Testis (tissue), 3 donors: ENCODE measurements around the gene EXOC3L4. TPM values are rescaled to one million over a fixed set of nuclear protein-coding genes. Genes with fewer than 3 reads are reported as not detected.
A peak's percentile ranks its signal among the peaks of the same experiment; 100 is the strongest.

ENCODE experiments used
- DNase-seq: peaks from one replicate; pipeline ENCODE4 v3.0.0-alpha.2; 2019
- H3K27ac ChIP-seq, 2 donors: fragments of 200-600 bp; sonication (generic); one replicate each; pipeline ENCODE4 v1.5.1; 2019
- H3K27me3 ChIP-seq: fragments of 200-600 bp; sonication (generic); one replicate; pipeline ENCODE4 v1.5.1; 2019
- H3K36me3 ChIP-seq: fragments of 200-600 bp; sonication (generic); one replicate; pipeline ENCODE4 v1.5.1; 2017; ENCODE audit warnings: low read depth; ENCODE audit errors: missing control alignments
- H3K4me1 ChIP-seq: fragments of 200-600 bp; sonication (generic); one replicate; pipeline ENCODE4 v1.5.1; 2019
- H3K4me3 ChIP-seq, 2 donors: fragments of 200-600 bp; sonication (generic); one replicate each; pipeline ENCODE4 v1.5.1; 2017 to 2019
- H3K9me3 ChIP-seq: fragments of 200-600 bp; sonication (generic); one replicate; pipeline ENCODE4 v1.5.1; 2017
- CTCF ChIP-seq, 3 experiments: fragments of 450-650 bp in 2 of 3; fragments of 200-600 bp in 1 of 3; sonication (generic) in 1 of 3; IDR thresholded peaks; one replicate each; pipeline ENCODE4 v1.5.1; 2016 to 2019; ENCODE audit warnings: antibody characterized with exemption in 3 of 3, mild to moderate bottlenecking in 2 of 3, moderate library complexity in 1 of 3
- POLR2A ChIP-seq: fragments of 450-650 bp; IDR thresholded peaks from one replicate; pipeline ENCODE4 v1.6.1; 2017; ENCODE audit warnings: antibody characterized with exemption, mild to moderate bottlenecking, moderate library complexity
- WGBS, 2 donors: methylation state at CpG; one replicate each; pipeline ENCODE4 v1.1.5; 2018; 5-methylcytosine and 5-hydroxymethylcytosine counted together
- intact Hi-C: fragments of 100-400 bp; cut with DNase I; formaldehyde crosslinking; loops from one replicate; pipeline ENCODE4 v1.15.1; 2023; ENCODE audit warnings: low total_unique reads
- polyA plus RNA-seq: library from polyadenylated mRNA; stranded (reverse); fragments of 350-450 nt; fragmentation: Illumina TruSeq; extraction: RNeasy Lipid Tissue Mini Kit (QIAGEN cat#74804); gene quantifications from one replicate; pipeline ENCODE4 v1.2.3, GENCODE V29; 2014; ENCODE audit warnings: low read depth, low replicate concordance; ENCODE audit not compliant: insufficient read depth
- total RNA-seq, 2 donors: library from RNA; depleted of rRNA; stranded (reverse); fragments of >200 nt; gene quantifications; one replicate each; pipeline ENCODE4 v1.2.3, GENCODE V29; 2016

EXOC3L4 gene
- total and polyA plus RNA-seq, 3 donors from 2014 or later = 1.0 to 2.4 (median 2.4) TPM

- intact Hi-C loops = loop anchor here (10.0 kb wide), 1 partner anchor 149 kb away; no protein-coding TSS in a partner anchor
- WGBS, 2 donors = 57 to 70% methylated on average over 18 to 21 of the region's 22 CpGs
- peak overlapping the region; percentile 12 to 34 for H3K4me3 ChIP-seq
- H3K27me3 ChIP-seq = no peaks in the 10 kb centered on the region
- H3K27ac ChIP-seq = peak overlapping the region in 1 of 2 donors; percentile 36
- no peaks in the 10 kb centered on the region for H3K36me3 ChIP-seq
- TF ChIP-seq CTCF (IDR thresholded peaks at IDR 0.05) (no peak), POLR2A (no peak)
- no peak for DNase-seq
- peaks cover 41% of the 10 kb centered on the region for H3K4me1 ChIP-seq
- no peaks in the 10 kb centered on the region for H3K9me3 ChIP-seq
Measured at GRCh38 chr14:103126088-103126872, 31.8 kb downstream of the EXOC3L4 start.

DNA sequence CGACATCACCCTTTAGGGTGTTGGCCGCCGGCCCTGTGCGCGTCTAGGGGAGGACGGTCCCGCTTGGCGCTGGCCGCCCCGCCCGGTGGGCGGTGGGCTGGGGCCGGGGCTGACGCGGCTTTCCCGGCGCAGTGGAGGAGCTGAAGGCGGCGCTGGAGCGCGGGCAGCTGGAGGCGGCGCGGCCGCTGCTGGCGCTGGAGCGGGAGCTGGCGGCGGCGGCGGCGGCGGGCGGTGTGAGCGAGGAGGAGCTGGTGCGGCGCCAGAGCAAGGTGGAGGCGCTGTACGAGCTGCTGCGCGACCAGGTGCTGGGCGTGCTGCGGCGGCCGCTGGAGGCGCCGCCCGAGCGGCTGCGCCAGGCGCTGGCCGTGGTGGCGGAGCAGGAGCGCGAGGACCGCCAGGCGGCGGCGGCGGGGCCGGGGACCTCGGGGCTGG lies 32.4 kb downstream of the EXOC3L4 start:
- intact Hi-C loops = loop anchor here (10.0 kb wide), 1 partner anchor 148 kb away; no protein-coding TSS in a partner anchor
- peaks cover 42% of the 10 kb centered on the region for H3K4me1 ChIP-seq
- no peak for DNase-seq
- WGBS, 2 donors = 18 to 32% methylated on average over 5 to 33 of the region's 62 CpGs
- H3K36me3 ChIP-seq = no peaks in the 10 kb centered on the region
- peak overlapping the region in 1 of 2 donors; percentile 36 for H3K27ac ChIP-seq
- H3K4me3 ChIP-seq = peak overlapping the region; percentile 12 to 34
- H3K9me3 ChIP-seq = no peaks in the 10 kb centered on the region
- no peaks in the 10 kb centered on the region for H3K27me3 ChIP-seq
- TF ChIP-seq POLR2A = no peak
- TF ChIP-seq CTCF (IDR thresholded peaks at IDR 0.05) = peak in 1 of 3 experiments; percentile 37

DNA sequence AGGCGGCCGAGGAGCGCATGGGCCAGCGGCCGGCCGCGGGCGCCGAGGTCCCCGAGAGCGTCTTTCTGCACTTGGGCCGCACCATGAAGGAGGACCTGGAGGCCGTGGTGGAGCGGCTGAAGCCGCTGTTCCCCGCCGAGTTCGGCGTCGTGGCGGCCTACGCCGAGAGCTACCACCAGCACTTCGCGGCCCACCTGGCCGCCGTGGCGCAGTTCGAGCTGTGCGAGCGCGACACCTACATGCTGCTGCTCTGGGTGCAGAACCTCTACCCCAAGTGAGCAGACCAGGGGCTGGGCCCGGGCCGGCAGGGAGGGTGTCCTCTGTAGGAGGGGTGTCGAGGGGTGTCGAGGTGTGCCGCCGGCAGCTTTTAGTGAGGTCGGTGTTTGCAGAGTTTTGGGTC lies 32.8 kb downstream of the EXOC3L4 start:
- intact Hi-C loops = loop anchor here (10.0 kb wide), 1 partner anchor 147 kb away; no protein-coding TSS in a partner anchor
- no peaks in the 10 kb centered on the region for H3K36me3 ChIP-seq
- 39 to 82% methylated on average over 24 to 37 of the region's 39 CpGs for WGBS, 2 donors
- H3K27me3 ChIP-seq = no peaks in the 10 kb centered on the region
- no peak overlapping the region for H3K27ac ChIP-seq
- no peak for DNase-seq
- no peaks in the 10 kb centered on the region for H3K9me3 ChIP-seq
- H3K4me1 ChIP-seq = peaks cover 42% of the 10 kb centered on the region
- H3K4me3 ChIP-seq = peak overlapping the region in 1 of 2 donors; percentile 41
- TF ChIP-seq CTCF (IDR thresholded peaks at IDR 0.05) (no peak), POLR2A (no peak)

DNA sequence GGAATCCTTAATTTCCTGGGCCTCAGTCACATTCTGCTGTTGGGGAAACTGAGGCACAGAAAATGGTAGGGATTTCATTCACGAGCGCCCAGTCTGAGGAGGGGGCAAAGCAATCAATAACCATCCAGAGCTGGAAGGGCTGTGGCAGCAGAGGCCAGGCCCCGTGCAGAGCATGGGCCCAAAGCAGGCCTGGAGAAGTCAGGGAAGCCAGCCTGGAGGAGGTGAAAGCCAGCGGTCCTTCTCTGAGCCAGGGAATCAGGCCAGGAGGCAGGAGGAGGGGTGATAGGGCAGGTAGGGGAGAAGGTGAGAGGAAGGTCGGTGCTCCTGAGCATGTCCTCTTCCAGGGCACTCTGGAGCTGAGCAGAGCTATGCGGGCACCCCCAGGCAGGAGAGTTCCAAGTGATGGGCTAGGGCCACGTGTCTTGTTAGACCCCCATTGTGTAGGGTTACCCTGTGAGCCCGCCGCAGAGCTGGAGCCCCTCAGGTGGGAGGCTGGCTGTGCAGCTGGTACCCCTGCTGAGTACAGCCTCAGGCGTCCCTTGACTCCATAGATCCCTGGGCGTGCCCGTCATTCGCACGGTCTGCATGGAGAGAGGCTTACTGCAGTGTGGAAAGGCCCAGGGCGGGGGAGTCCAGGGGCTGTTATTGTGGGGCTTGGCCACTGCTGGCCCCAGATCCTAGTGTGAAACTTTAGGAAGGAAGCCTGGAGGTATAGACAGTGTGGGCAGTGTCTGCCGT lies 33.5 kb downstream of the EXOC3L4 start:
- H3K27me3 ChIP-seq = no peaks in the 10 kb centered on the region
- WGBS, 2 donors = 78 to 84% methylated on average over 11 to 16 of the region's 16 CpGs
- intact Hi-C loops = loop anchor here (10.0 kb wide), 1 partner anchor 147 kb away; no protein-coding TSS in a partner anchor
- no peaks in the 10 kb centered on the region for H3K36me3 ChIP-seq
- no peaks in the 10 kb centered on the region for H3K9me3 ChIP-seq
- DNase-seq = no peak
- TF ChIP-seq POLR2A (no peak), CTCF (IDR thresholded peaks at IDR 0.05) (no peak)
- no peak overlapping the region for H3K27ac ChIP-seq
- H3K4me1 ChIP-seq = peaks cover 41% of the 10 kb centered on the region
- peak overlapping the region in 1 of 2 donors; percentile 41 for H3K4me3 ChIP-seq
